ENCODE data around the gene RNF167.
"Not testable (repeated sequence)": the region's sequence is repeated elsewhere in the genome, so short reads cannot be mapped to it uniquely, and the experiment has no call there.

RNF167 gene

GRCh38 chr17:4901648-4902344 lies 38.3 kb upstream of the RNF167 start:
- peak in 30 of 56 donors; percentile 21 to 77 (median 48) for DNase-seq

GRCh38 chr17:4902540-4902939 lies 37.5 kb upstream of the RNF167 start:
- DNase-seq, result no peak

DNA sequence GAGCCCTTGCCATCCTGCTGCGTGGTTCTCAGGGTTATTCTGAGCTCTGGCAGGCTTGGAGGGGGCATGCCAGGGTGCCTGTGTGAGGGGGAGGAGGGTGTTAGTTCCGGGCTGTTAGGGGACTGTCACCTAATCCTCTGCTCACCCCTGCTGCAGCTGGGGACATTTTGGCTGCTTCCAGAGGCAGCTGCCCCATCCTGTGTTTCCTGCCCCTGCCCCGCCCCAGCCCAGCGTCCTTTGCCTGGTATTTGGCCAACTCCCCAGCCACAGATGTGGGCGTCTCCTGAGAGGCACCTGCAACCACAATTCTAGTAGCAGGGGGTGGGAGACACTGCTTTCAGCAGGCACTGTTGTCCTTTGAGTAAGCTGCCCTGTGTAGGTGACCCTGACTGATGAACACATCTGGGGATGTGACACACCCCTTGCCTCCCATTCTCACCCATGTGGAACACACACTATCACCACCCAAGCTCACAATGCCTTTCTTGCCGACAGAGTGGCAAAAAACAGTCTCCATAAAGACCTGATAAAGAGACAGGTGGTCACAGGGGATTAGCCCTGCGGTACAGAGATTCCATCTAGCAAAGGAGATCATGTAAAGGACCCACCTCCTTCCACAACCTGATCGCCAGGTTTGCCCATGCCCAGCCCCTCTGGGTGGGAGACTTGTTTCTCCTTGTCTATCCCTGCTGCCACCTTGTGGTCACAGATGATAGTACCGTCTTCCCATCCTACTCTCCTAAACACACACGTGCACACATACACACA lies 36.8 kb upstream of the RNF167 start, which contains the start of gene CHRNE:
Gene CHRNE (minus strand): TSS at position 48 of the 768 bp plus-strand sequence. CDS start 35 bp downstream, at position 13.
- DNase-seq, result peak in 44 of 56 donors; percentile 17 to 86 (median 44)

- not testable (repeated sequence) for DNase-seq
Measured at GRCh38 chr17:4906642-4907041, 33.4 kb upstream of the RNF167 start.

GRCh38 chr17:4908301-4908700 lies 31.8 kb upstream of the RNF167 start:
- peak in 4 of 56 donors; percentile 8 to 17 (median 8) for DNase-seq

DNA sequence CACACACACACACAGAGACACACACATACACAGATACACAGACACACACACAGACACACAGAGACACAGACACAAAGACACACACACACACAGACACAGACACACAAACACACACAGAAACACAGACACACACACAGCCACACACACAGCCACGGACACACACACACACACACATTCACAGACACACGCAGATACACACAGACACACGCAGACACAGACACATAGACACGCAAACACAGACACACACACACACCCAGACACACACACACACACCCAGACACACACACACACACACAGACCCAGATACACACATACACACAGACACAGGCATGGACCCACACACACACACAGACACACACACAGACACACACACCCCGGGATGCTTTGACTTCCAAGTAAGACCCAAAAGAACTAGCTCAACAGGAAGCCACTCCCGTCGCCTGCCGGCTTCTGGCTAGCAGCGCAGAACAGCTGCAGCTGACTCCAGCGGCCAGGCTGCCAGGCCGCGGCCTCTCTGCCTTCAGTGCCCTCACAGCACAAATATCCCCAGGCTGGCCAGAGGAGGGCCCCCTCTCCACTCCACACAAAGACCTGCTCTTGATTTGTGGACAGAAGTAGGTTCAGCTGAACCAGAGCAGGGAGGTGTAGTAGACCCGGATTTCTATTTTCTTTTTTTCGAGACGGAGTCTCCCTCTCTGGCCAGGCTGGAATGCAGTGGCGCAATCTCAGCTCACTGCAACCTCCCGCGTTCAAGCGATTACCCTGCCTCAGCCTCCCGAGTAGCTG lies 31.2 kb upstream of the RNF167 start:
- DNase-seq, result peak in 54 of 56 donors; percentile 25 to 89 (median 70)

DNA sequence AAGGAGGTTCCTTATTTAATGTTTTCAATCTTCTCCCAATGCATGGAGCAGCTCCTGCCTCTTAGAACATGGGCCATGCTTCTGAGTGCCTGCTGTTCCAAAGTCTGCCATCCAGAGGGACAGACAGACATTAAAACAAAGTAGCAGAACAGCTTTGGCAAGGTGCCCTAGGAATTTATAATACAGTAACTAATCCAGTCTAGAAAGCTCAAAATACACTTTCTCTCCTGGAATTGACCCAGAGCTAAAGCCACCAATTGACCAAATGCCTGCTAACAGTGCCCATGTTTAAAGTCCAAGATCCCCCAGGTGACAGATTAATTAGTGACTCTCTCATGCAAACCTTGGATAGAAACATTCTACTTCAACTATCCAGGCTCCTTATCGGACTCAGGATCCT lies 26.1 kb upstream of the RNF167 start:
- DNase-seq, result no peak

- not testable (repeated sequence) for DNase-seq
Measured at GRCh38 chr17:4914551-4914950, 25.5 kb upstream of the RNF167 start.

DNA sequence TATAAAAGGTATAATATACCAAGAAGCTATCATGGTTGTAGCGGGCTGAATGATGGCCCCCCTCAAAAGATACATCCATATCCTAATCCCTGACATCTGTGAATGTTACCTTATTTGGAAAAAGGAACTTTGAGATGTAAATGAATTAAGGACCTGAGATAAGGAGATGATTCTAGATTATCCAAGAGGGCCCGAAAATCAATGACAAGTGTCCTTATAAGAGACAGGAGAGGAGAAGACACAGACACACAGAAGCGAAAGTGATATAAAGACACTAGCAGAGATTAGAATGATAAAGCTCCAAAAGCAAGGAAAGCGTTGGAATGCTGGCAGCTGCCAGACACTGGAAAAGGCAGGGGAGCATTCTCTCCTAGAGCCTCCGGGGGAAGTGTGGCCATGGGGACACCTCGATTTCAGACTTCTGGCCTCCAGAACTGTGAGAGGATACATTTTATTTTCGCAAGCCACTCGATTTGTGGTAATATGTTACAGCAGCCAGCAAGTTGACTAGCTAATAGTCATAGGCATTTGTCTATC lies 20.5 kb upstream of the RNF167 start:
- DNase-seq, result no peak

DNA sequence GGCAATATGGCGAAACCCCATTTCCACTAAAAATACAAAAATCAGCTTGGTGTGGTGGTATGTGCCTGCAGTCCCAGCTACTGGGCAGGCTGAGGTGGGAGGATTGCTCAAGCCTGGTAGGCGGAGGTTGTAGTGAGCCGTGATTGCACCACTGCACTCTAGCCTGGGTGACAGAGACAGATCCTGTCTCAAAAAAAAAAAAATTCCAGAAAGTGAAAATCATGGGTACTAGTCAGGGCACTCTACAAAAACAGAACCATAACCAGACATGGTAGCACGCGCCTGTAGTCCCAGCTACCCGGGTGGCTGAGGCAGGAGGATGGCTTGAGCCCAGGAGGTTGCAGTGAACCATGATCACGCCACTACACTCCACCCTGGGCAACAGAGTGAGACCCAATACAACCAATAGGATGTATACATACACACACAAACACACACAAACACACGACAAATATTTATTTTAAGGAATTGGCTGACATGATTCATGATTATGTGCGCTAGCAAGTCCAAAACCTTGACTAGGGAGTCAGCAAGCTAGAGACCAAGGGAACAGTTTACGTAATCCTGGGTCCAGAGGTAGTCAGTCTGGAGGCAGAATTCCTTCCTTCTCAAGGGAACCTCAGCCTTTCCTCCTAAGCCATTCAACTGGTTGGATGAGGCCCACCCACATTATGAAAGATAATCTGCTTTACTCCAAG lies 19.6 kb upstream of the RNF167 start:
- DNase-seq, result no peak

DNA sequence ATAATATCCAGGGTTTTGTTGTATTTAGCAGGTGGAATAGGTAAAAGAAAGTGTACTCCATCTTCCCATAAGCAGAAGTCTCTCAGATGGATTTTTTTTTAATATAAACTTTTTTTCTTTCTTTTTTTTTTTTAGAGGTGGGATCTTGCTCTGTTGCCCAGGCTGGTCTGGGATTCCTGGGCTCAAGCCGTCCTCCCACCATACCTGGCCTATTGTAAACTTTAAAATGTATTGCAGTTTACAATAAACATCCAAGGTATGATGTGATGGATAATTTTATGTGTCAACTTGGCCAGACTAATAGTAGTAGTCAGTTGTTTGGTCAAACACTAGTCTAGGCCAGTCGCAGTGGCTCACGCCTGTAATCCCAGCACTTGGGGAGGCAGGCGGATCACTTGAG lies 18.7 kb upstream of the RNF167 start:
- no peak for DNase-seq

GRCh38 chr17:4926577-4927335 lies 13.3 kb upstream of the RNF167 start:
- not testable (repeated sequence) for DNase-seq

DNA sequence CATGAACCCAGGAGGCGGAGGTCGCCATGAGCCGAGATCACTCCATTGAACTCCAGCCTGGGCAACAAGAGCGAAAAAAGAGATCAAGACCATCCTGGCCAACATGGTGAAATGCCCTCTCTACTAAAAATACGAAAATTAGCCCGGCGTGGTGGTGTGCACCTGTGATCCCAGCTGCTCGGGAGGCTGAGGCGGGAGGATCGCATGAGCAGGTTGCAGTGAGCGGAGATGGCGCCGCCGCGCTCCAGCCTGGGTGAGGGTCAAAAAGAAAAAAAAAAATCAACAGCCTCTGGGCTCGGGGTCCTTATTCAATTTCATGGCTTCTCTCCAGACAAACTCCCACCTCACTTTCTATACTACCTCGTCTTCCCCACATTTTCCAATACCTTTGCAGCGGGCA lies 11.2 kb upstream of the RNF167 start:
- no peak for DNase-seq

- no peak for DNase-seq
Measured at GRCh38 chr17:4931963-4932362, 8.1 kb upstream of the RNF167 start, which contains the start of gene GP1BA. Gene GP1BA, plus strand, starts transcription at chr17:4932277. Its CDS starts 328 bp downstream, at chr17:4932605.

- no peak for DNase-seq
Measured at GRCh38 chr17:4932756-4933155, 7.3 kb upstream of the RNF167 start.

GRCh38 chr17:4933646-4934045 lies 6.4 kb upstream of the RNF167 start:
- DNase-seq, result no peak

- DNase-seq, result peak in 2 of 56 donors; percentile 8 to 15
Measured at GRCh38 chr17:4934173-4934979, 5.7 kb upstream of the RNF167 start.

GRCh38 chr17:4935650-4936049 lies 4.4 kb upstream of the RNF167 start:
- DNase-seq, result no peak

- DNase-seq, result no peak
Measured at GRCh38 chr17:4936436-4936835, 3.6 kb upstream of the RNF167 start.
